HG03097 (cell line): Measurements from ENCODE around the gene TIMM23.

ENCODE experiments used
- ATAC-seq: cut with Tn5 transposase; IDR thresholded peaks from one replicate; pipeline ENCODE4 v1.9.1; 2021; ENCODE audit not compliant: unreplicated experiment, low FRiP score

TIMM23 gene

GRCh38 chr10:46050941-46051623, 78.8 kb downstream of the TIMM23 start:
- no peak for ATAC-seq

- ATAC-seq = no peak
Observed at GRCh38 chr10:46052057-46052790, 79.9 kb downstream of the TIMM23 start.

GRCh38 chr10:46052791-46053375, 80.6 kb downstream of the TIMM23 start:
- no peak for ATAC-seq
